NCI-H345 treated with DMSO at 0.1 percent for 48 hours (cell line): ENCODE measurements around the gene PRELID1.
A peak's percentile ranks its signal among the peaks of the same experiment; 100 is the strongest.

Source experiments
- DNase-seq: peaks from one replicate; lab custom pipeline; 2025; ENCODE audit not compliant: unreplicated experiment; lab: John Stamatoyannopoulos, UW

Gene PRELID1

DNA sequence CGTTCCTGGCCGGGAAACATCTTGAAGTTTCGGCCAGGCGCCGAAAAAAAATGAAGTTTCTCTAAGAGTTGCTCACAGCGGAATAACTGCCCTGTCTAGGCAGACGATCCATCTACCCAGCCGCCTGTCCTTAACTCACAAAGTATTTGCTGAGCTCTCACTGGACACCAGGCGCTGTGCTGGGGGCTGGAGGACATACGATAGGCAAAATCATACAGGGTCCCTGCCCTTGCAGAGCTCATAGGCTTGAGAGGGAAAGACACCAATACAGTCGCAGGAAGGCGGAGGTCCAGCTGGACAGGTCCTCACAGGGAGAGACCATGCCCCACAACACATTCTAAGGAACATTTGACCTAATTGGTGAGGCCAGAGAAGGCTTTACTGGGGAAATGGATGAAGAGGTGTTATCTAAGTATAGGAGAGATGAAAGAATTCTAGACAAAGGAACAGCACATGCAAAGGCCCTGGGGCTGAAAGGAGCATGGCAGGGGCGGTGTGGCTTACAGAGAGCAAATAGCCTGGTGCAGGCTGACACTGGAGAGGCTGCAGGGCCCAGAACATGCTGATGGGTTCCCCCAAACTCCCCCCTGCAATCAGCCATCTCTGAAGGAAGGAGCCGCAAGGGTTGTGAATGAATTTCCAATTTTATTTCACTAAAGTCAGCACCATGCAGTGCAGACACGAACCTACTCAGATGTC is 10.1 kb downstream of the PRELID1 start:
- no peak for DNase-seq

- no peak for DNase-seq
Observed at GRCh38 chr5:177314376-177315342, 11.1 kb downstream of the PRELID1 start.

DNA sequence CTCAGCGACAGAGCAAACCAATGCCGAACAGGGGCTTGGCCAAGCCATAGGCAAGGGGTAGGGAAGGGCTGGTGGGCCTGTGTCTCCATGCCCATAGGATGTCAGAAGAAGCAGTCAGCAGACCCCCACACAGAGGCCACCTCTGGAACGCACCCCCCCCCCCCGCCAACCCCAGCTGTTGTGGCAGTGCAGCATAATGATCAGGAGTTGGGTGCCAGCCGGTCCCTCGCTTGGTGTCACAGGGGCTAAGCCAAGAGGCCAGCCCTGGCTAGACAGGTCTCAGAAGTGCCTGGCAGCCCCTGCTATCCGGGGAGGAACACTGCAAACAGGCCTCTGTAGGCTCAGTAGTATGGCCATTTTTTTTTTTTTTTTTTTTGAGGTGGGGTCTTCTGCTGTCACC is 11.8 kb downstream of the PRELID1 start:
- no peak for DNase-seq

DNA sequence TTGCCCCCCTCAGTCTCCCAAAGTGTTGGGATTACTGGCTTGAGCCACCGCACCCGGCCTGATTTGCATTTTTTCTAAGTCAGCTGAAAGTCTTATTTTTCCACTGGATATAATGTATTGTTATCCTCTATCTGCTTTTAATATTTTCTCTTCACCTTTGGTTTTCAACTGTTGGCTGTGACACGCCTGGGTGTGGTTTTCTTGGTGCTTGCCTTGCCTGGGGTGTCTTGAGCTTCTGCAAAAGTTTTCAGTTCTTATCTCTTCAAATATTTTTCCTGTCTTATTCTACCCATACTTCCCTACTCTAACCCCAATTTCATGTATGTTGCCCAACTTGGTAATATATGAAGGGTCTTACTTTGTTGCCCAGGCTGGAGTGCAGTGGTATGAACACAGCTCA is 12.4 kb downstream of the PRELID1 start:
- DNase-seq, result no peak

- peak; percentile 47 for DNase-seq
Observed at GRCh38 chr5:177317959-177318377, 14.4 kb downstream of the PRELID1 start.

DNA sequence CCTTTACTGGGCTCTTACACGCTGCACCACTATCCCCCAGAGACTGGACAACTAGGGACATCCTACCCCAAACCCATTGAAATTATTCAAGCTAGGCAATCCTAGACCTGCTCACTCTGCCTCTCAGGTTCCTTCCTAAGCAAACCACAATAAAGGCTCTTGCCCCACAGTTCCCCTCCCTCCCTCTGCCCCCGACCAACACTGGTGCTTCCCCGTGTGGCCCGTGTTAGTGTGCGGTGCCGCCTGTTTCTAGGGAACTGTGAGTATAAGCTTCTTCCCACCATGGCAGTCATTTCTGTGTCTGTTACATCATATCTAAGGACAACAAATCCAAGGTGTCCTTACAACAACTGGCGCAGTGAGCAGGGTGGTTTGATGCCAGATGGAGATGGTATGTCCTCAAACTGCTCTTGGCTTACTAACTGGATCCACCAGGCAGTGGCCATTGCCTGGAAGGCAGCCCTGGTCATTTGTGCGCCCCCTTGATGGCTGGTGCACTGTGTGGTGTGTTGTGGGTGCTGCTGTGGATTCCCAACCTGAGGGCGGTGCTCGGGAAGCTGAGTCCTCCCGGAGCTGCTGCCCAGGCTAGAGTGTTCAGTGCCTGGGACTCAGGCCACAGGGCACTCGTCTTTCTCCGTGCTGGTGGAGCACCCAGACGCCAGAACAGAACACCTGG is 16.5 kb downstream of the PRELID1 start:
- DNase-seq, result no peak

GRCh38 chr5:177320879-177321278 is 17.3 kb downstream of the PRELID1 start:
- DNase-seq, result no peak

DNA sequence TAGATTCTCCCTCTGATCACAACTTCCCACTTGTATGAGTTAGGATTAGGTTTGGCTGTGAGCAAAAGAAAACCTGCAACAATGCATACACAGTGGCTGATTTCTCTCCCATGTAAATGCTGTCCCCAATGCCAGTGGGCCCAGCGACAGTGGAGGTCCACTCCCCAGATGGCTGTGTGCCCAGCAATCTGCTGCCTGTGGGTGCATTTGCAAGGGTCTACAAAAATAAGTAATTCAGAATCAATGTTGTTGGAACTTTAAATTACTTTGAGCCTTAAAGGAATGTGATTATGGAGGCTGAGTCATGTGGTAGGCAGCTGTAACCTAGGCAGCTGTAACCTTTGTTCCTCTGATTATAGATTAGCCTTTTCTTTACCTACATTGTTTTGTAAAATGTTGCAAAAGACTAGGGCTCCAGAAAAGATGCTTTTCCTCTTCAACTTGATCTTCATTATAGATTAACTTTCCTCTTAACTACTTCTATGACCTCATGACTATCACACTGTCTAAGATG is 22.3 kb downstream of the PRELID1 start:
- no peak for DNase-seq

DNA sequence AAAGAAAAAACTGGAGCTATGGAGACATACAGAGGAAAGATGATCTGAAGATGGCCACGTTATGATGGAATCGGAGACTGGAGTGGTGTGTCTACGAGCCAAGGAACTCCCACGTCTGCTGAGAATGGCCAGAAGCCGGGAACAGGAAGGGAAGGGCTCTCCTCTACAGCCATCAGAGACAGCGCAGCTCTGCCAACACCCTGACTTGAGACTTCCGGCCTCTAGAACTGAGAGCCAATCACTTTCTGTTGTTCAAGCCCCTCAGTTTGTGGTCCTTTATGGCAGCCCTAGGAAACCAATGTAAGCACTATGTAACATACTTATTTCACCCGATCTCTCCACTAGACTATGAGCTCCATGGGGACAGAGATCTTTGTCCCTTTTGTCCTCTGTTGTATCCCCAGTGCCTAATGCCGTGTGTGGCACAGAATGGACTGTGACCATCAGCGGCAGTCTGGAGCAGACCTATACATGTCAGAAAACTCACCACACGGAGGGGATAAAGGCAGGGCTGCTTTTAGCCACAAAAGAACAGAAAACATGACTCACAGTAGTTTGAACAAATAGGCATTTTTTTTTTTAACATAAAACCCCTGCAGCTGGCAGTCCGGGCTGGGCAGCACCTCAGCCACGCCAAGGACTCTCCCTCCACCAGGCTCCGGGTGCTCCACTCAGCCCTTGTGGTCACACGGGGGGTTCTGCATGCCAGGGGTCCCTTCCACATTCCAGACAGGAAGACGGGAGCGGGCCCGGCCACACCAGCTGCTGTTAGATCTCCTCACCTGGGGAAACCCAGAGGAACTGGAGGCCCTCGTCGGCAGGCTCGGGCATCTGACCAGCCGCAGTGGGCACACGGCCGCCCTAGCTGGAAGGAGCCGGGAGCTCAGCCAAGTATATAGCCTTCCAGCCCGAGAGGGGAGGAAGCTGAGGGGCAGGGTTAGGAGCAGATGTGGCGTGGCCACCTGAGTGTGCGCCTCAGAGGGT is 24.2 kb downstream of the PRELID1 start:
- no peak for DNase-seq

DNA sequence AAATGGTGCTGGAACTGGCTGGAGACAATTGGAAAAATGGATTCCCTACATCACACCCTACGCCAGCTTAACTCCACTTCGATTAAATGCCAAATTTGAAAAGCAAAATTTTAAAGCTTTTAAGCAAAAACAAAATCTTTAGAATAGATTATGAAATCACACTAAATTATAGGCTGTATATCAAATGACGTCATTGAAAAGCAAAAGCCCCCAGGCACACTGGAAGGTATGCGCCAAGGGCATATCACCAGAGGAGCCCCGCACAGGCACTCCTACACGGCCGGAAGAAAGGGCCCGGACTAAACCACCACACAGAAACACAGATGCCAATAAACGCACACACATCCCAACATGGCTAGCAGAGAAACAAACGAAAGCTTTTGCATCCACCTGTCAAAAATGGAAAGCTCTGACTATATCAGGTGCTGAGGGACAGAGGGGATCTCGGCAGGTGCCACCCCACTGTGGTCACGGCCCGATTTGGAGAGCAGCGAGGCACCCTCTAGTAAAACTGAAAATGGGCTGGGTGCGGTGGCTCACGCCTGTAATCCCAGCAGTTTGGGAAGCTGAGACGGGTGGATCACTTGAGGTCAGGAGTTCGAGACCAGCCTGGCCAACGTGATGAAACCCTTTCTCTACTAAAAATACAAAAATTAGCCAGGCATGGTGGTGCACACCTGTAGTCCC is 25.1 kb downstream of the PRELID1 start:
- DNase-seq, result no peak

- peak; percentile 79 for DNase-seq
Observed at GRCh38 chr5:177329883-177330282, 26.3 kb downstream of the PRELID1 start.

- no peak for DNase-seq
Observed at GRCh38 chr5:177330991-177331842, 27.6 kb downstream of the PRELID1 start.

- DNase-seq, result no peak
Observed at GRCh38 chr5:177332031-177332895, 28.7 kb downstream of the PRELID1 start.

DNA sequence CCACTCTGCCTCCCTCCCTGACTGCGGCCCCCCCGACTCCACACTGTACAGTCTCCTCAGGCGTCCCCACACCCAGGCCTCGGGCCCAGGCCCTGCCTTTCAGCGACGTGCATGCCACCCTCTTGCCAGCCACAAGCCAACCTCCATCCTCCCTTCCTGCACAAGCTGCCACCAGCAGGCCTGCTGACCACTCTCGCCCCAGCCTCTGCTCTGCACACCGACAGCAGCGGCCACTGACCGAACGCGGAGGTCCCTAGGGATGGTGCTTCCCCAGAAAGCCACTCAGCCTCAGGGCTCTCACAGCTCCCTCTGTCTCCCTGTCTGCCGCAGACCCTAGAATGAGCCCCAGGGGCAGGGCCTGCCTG is 29.3 kb downstream of the PRELID1 start:
- DNase-seq, result no peak

- DNase-seq, result no peak
Observed at GRCh38 chr5:177333420-177334154, 30.0 kb downstream of the PRELID1 start.

DNA sequence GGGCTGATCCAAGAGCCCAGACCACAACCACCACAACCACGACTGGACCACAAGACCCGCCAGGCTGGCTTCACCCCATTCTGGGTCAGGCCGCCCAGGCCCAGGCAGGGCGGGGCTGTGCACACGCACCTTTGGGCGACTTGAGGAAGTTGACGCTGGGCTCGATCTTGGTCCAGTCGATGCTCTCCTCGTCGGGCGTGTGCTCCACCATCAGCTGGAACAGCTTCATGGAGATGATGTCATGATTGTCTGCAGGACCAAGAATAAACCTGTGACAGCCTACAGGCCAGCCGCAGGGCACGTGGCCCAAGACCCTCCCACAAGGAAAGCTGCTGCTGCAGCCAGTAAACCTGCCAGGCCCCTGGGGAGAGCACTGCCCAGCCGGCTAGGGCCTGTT is 30.6 kb downstream of the PRELID1 start:
- DNase-seq, result no peak
